NOMO-1 (cell line): ENCODE data around the gene MYO19.
A peak's percentile ranks its signal among the peaks of the same experiment; 100 is the strongest.
"Not testable (repeated sequence)": the region's sequence is repeated elsewhere in the genome, so short reads cannot be mapped to it uniquely, and the experiment has no call there.

ENCODE experiments used
- DNase-seq, 2 experiments: peaks; one replicate each; lab custom pipeline; 2025; ENCODE audit not compliant: unreplicated experiment in 2 of 2; lab: John Stamatoyannopoulos, UW

MYO19 gene

DNA sequence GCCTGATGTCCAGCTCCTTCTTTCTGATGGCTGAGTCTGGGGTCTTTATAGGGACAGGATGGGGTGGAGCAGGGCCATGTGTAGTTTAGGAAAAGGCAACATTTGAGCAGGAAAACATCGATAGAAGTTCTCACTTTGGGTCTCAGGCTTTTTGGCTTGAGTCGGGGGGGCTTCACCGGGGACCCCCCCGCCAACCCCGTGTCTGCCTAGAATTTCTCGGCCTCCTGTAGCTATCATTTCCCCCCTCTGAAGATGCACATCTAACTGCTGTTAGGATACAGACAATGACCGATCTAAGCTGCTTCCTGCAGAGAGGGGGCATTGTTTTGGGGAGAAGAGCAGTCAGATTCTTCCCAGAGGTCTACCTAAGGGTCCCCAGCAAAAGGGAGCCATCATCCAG is 64.9 kb downstream of the MYO19 start:
- no peak for DNase-seq

DNA sequence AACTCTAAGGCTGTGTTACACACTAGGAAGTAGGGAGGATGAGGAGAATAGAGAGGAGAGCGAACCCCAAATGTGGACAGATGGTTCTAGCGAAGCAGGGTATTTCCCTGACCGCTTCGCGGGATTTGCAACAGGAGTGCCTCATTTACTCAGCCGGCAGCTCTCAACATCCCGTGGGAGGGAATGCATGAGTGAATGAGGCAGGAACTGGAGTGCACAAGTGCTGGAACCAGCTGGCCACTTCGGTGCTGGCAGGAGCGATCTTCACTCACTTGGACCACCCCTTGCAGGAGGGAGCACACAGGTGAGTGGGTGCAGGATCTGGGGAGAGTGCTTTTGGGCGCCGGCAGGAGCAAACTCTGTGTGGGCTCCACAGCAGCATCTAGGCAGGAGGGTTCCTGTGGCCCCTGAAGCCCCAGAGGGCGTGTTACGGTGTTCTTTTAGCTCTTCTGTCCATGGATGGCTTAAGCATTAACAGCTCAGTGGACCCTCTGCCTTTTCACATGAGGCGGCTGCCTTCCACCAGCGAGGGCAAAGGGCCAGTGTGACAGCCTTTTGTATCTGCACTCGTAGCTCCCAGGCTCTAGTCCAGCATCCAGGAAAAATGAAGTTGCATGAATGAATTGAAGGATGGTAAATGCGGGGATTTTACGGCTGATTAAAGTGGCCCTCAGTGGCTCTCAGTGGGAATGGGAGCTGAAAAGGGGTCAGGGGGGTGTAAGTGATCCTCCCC is 65.6 kb downstream of the MYO19 start:
- no peak for DNase-seq

DNA sequence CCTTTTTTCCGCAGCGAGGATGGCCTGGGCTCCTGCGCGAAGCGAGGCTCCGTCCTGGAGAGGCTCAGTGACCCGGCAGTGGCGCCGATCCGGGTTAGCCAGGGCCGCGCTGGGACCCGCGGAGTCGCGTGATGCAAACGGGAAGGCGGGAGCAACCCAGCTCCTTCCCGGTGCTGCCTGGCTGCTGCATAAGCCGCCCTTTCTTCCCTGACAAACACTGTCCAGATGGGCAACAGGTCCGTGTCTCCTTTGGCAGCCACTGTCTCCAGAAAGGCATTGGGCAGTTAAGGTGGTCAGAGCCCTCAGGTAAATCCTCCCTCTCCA is 69.9 kb downstream of the MYO19 start:
- no peak for DNase-seq

DNA sequence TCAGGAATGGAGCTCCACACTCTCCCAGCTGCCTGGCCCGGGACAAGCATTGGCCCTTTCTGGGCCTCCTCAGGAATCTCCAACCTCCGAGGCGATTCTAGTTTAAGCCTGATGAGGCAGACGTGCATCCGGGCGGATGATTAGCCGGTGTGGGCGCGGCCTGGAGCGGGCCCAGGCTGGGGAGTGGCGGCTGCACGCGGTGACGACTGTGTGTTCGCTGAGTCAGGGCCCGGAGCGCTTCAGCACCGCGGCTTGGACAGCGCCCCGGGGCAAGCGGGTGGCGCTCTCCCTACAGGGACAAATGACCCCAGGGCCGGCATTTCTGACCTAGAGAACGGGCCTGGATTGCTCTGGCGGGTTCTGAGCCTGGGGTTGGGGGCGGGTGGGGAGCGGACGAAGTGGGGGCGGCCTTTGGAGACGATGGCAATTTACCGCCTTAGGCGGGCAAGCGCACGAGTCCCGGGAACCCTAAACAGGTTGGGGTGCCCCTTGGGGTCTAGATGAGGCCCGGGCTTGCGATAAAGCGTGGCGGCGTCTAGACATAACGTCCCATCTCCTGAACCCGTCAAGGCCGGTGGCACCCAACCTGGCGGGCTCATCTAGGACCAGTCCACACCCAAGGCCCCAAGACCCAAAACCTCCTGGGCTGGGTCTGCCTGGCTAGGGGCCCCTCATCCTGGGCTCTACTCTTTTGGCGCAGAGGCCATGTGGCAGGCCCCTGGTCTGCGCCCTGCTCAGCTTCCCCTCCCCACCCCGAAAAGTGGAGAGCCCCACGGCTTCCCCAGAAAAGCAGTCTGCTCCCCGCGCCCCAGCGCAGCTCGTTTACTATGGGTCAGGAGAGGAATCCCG is 70.5 kb downstream of the MYO19 start:
- peak; percentile 48 to 75 for DNase-seq

DNA sequence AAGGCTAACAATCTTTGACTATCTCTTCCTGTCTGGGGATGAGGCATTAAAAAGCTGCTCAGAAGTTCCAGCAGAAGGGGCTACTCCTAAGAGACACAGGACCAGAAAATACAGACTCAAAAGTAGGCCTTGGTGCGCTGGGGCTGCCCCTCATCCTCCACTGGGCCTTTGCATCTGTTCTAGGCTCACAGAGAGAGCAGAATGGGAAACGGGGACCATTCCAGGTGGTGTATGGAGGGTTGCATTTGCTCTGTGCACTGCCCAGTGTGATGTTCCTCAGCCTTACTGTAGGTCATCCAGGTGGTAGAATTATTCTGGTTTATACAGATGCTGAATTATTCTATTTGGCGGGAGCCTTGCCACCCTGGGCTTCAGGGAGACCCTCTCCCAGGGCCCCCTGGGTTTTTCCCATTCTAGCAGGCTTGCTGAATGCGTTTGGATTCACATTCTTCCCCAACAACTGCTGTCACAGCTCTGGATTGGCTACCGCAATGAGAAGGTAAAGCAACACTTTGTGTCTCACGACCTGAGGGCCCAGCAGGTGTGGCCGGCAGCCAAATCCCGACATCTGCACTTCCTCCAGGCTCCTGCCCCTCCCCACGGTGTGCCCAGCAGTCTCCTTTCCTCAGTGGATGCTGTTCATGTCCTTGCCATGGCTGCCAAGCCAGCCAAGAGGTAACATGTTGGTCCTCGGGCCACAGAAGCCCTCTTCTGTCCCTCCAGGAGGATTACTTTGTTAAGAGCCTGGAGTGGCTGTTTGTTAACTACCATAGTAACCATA is 73.1 kb downstream of the MYO19 start:
- no peak for DNase-seq

DNA sequence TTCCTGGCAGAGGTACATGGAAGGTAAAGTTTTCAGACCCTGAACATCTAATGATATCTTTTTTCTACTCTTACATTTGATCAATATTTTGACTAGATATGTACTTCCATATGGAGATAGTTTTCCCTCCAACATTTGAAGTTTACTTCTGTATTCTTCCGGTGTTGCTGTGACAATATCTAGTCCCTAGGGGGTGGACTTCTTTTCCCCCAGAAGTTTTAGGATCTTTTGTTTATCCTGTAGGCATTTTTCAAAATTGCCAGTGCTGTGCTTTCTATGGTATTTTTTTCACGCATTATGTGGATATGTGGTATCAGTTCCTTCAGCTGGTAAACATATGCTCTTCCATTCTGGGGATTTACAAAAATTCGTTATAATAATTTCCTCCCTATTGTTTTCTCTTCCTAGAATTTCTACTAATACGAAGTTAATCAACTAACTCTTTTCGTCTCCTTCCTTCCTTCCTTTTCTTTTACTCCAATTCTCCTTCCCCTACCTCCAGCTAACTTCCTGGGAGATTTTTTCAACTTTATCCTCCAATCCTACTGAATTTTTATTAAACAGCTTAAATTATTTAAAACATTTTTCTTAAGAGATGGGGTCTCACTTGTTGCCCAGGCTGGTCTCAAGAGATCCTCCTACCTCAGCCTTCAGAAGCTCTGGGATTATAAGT is 74.3 kb downstream of the MYO19 start:
- DNase-seq = no peak

DNA sequence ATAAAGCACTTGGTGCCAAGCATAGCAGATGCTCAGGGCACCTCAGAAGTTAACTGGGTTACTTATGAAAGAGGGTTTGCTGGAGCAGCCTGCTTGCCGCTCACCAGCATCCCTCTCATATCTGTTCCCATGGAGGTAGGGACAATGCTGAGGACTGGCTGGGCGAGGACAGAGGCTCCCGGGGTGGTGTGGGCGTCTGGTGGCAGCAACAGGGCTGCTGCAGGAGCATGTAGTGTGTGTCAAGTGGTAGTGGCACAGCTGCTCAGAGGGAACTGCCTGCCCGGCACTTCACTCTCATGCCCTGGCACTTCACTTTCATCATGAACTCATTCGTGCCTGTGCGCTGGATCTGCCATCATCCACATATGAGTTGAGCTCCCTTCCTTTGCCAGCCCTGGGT is 75.1 kb downstream of the MYO19 start:
- no peak for DNase-seq

DNA sequence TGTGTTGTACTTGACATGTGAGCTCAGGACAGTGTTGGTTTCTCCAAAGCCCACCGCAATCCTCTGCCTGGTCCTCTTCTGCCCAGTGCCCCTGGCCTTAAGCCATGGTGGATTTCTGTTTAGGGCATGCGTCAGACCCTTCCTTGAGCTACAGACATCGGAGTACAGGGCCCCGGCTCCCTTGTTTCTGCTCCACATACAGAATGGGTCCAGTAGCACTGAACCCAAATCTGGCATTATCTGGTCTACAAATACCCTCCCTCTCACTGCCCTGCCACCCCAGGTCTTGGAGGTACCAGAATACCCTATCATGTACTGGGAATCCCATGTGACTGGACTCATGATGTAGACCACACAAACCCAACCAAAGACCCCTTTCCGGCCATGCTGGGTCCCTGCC is 75.6 kb downstream of the MYO19 start:
- DNase-seq = no peak

DNA sequence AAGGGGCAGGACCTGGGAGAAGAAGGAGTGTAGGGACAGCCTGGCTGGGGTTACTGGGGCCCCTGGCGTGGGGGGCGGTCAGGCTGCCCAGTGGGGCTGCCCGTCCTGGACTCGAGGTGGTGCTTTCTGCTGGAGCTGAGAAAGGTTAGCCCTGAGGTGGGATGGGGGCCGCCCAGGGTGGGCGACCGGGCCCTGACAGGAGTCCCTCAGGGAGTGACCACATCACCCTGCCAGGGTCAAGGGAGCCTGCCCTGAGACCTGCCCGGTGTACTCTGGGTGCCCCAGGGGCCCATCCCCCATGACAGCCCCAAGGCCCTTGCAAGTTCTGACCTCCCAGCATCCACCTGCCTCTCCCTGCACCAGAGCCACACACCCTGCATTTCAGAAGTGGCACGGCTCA is 77.0 kb downstream of the MYO19 start:
- not testable (repeated sequence) for DNase-seq

DNA sequence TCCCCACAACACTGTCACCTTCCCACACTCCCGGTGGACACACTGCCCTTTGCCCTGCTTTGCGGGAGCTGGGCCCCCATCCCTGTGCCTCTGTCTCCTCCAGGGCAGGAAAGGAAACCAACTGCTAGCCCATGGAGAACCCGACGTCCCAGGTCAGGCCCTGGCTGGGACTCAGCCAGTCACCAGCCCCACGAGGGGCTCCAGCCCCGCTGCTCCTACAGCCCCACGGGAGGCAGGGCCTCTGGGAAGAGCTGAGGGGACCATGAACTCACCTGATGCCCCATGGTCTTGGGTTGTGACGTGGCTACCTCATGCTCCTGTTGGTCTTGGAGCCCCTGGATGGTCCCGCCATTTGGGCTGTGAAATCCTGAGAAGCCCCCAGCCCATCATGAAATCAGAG is 81.8 kb downstream of the MYO19 start:
- DNase-seq = not testable (repeated sequence)

DNA sequence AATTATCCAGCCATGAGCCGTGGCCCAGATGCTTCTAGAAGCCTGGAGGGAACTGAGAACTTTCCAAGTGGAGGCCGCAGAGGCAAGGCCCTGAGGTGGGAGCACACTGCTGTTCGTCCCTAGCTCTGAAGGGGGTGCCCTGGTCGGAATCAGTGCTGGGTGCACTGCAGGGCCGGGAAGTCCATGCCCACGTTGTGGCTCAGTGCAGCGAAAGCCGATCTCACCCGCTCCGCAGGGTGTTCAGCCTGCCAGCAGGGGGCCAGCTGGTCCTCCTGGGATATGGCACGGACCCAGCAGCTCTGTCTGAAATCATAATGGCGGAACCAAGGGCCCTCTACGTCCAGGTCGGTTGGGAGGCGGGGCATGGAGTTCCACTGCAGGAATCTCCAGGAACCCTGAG is 84.7 kb downstream of the MYO19 start:
- not testable (repeated sequence) for DNase-seq
